ENCODE measurements around the gene DYNLT2B. TPM values are rescaled to one million over a fixed set of nuclear protein-coding genes. Genes with fewer than 3 reads are reported as not detected.
"Not testable (repeated sequence)": the region's sequence is repeated elsewhere in the genome, so short reads cannot be mapped to it uniquely, and the experiment has no call there.

The DYNLT2B gene
- total RNA-seq, 1 experiment from 2014 or later, result 12.1 TPM

DNA sequence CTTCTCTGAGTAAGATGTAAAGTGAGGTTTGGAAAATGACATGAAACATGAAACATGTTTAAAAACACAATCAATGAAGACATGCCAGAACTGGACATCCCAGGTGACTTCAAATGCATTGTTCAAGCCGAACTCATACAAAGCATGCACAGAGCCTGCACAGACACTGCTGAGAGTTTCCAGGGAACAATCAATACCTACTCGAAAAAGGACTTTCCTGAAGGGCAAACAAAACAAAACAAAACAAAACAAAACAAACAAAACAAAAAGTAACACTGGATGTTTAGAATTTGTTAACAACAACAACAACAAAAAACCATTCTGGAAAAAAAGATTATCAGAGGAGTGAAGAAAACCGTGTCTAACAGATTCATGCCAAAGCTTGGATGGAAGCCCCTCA is 30.7 kb upstream of the DYNLT2B start:
- DNase-seq, result no peak
- intact Hi-C loops (cut with micrococcal nuclease; ENCODE audit: unreplicated experiment), result no loop called here
- no peaks in the 10 kb centered on the region for H3K27me3 Mint-ChIP-seq (ENCODE audit: insufficient read depth, unreplicated experiment)
- Histone ChIP-seq H3K4me3 (ENCODE audit: low read depth, low read length) (no peak overlapping the region), H3K27me3 (replicated peaks; ENCODE audit: control insufficient read depth, insufficient read depth, low read length) (no peaks in the 10 kb centered on the region), H3K36me3 (ENCODE audit: control insufficient read depth, insufficient read depth, low read length) (no peaks in the 10 kb centered on the region), H3K4me1 (peaks cover 6% of the 10 kb centered on the region), H3K9me3 (no peaks in the 10 kb centered on the region)
- H3K4me3 Mint-ChIP-seq (ENCODE audit: unreplicated experiment), result no peak overlapping the region
- H3K36me3 Mint-ChIP-seq (ENCODE audit: insufficient read depth, unreplicated experiment), result peaks cover 41% of the 10 kb centered on the region
- peak overlapping the region; percentile 93 for H3K27ac Mint-ChIP-seq (ENCODE audit: unreplicated experiment)
- peaks cover 17% of the 10 kb centered on the region for H3K4me1 Mint-ChIP-seq (ENCODE audit: low read depth, unreplicated experiment)
- no peak for TF ChIP-seq CTCF (IDR thresholded peaks at IDR 0.05; ENCODE audit: insufficient read depth in 1 of 2, low read depth in 1 of 2, low read length in 1 of 2, severe bottlenecking in 1 of 2, unreplicated experiment in 1 of 2)
- BruUV-seq (replicated peaks), result no TSS peak
- CTCF ChIA-PET, result no interaction called here
- POLR2A ChIA-PET, result no interaction called here
- peaks cover 11% of the 10 kb centered on the region for H3K9me3 Mint-ChIP-seq (ENCODE audit: unreplicated experiment)

DNA sequence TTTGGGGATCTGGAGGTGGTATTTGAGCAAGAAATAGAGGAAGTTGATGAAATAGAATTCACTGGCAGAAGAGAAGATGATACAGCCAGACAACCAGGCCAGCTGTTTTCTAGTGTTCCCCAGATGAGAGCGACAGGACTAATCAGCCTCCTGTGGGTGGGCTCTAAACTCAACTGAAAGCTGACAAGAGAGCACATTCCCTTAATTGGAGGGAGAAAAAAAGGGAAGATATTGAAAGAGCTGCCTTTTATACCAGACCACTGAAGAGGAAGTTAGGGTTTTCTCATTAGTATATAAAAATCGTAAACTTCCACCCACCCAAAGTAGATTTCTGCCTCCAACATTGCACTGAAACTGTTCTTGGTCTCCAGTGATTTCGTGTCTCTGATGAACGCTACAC is 26.6 kb upstream of the DYNLT2B start:
- Histone ChIP-seq H3K9me3 (no peaks in the 10 kb centered on the region), H3K4me3 (ENCODE audit: low read depth, low read length) (no peak overlapping the region), H3K27me3 (replicated peaks; ENCODE audit: control insufficient read depth, insufficient read depth, low read length) (no peaks in the 10 kb centered on the region), H3K4me1 (peaks cover 6% of the 10 kb centered on the region), H3K36me3 (ENCODE audit: control insufficient read depth, insufficient read depth, low read length) (no peaks in the 10 kb centered on the region)
- DNase-seq, result no peak
- intact Hi-C loops (cut with micrococcal nuclease; ENCODE audit: unreplicated experiment), result no loop called here
- TF ChIP-seq CTCF (IDR thresholded peaks at IDR 0.05; ENCODE audit: insufficient read depth in 1 of 2, low read depth in 1 of 2, low read length in 1 of 2, severe bottlenecking in 1 of 2, unreplicated experiment in 1 of 2), result no peak
- ChIA-PET CTCF (no interaction called here), POLR2A (no interaction called here)
- H3K9me3 Mint-ChIP-seq (ENCODE audit: unreplicated experiment), result peaks cover 11% of the 10 kb centered on the region
- peaks cover 17% of the 10 kb centered on the region for H3K4me1 Mint-ChIP-seq (ENCODE audit: low read depth, unreplicated experiment)
- no TSS peak for BruUV-seq (replicated peaks)
- H3K4me3 Mint-ChIP-seq (ENCODE audit: unreplicated experiment), result no peak overlapping the region
- no peak overlapping the region for H3K27ac Mint-ChIP-seq (ENCODE audit: unreplicated experiment)
- H3K27me3 Mint-ChIP-seq (ENCODE audit: insufficient read depth, unreplicated experiment), result no peaks in the 10 kb centered on the region
- H3K36me3 Mint-ChIP-seq (ENCODE audit: insufficient read depth, unreplicated experiment), result peaks cover 30% of the 10 kb centered on the region

DNA sequence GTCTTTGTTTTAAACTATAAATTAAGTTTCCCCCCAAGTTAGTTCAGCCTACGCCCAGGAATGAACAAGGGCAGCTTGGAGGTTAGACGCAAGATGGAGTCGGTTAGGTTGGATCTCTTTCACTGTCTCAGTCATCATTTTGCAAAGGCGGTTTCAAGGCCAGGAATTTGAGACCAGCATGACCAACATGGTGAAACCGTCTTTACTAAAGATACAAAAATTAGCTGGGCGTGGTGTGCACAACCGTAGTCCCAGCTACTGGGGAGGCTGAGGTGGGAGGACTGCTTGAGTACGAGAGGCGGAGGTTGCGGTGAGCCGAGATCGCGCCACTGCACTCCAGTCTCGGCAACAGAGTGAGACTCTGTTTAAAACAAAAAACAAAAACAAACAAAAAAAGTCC is 25.9 kb upstream of the DYNLT2B start:
- peaks cover 30% of the 10 kb centered on the region for H3K36me3 Mint-ChIP-seq (ENCODE audit: insufficient read depth, unreplicated experiment)
- H3K4me1 ChIP-seq; H3K9me3 ChIP-seq; DNase-seq; BruUV-seq (replicated peaks); H3K27ac Mint-ChIP-seq (ENCODE audit: unreplicated experiment); H3K27me3 Mint-ChIP-seq (ENCODE audit: insufficient read depth, unreplicated experiment); H3K27me3 ChIP-seq (replicated peaks; ENCODE audit: control insufficient read depth, insufficient read depth, low read length); H3K4me3 ChIP-seq (ENCODE audit: low read depth, low read length); intact Hi-C loops (cut with micrococcal nuclease; ENCODE audit: unreplicated experiment); CTCF ChIA-PET; H3K4me3 Mint-ChIP-seq (ENCODE audit: unreplicated experiment); H3K36me3 ChIP-seq (ENCODE audit: control insufficient read depth, insufficient read depth, low read length); POLR2A ChIA-PET: not testable (repeated sequence)
- H3K9me3 Mint-ChIP-seq (ENCODE audit: unreplicated experiment), result peaks cover 11% of the 10 kb centered on the region
- peaks cover 17% of the 10 kb centered on the region for H3K4me1 Mint-ChIP-seq (ENCODE audit: low read depth, unreplicated experiment)

DNA sequence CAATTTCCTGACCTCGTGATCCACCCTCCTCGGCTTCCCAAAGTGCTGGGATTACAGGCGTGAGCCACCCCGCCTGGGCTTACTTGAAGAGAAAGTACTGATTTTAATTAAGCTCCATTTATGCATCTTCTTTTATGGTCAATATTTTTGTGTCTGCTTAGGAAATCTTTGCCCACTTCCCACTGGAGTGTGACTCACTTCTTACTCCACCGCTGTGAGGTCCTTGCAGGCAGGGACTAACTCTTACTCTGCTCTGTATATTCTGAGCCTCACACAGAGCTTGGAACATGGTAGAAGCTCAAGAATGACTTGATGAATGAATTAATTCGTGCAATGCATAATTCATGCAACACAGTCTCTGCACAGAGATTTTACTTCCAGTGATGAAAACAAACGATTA is 23.1 kb upstream of the DYNLT2B start:
- H3K4me1 ChIP-seq, result no peaks in the 10 kb centered on the region
- no peak overlapping the region for H3K27ac Mint-ChIP-seq (ENCODE audit: unreplicated experiment)
- BruUV-seq (replicated peaks), result no TSS peak
- H3K4me1 Mint-ChIP-seq (ENCODE audit: low read depth, unreplicated experiment), result peaks cover 10% of the 10 kb centered on the region
- POLR2A ChIA-PET, result no interaction called here
- TF ChIP-seq CTCF (IDR thresholded peaks at IDR 0.05; ENCODE audit: insufficient read depth in 1 of 2, low read depth in 1 of 2, low read length in 1 of 2, severe bottlenecking in 1 of 2, unreplicated experiment in 1 of 2), result no peak
- intact Hi-C loops (cut with micrococcal nuclease; ENCODE audit: unreplicated experiment), result no loop called here
- peaks cover 15% of the 10 kb centered on the region for H3K36me3 Mint-ChIP-seq (ENCODE audit: insufficient read depth, unreplicated experiment)
- H3K9me3 Mint-ChIP-seq (ENCODE audit: unreplicated experiment), result peaks cover 10% of the 10 kb centered on the region
- no peaks in the 10 kb centered on the region for H3K27me3 Mint-ChIP-seq (ENCODE audit: insufficient read depth, unreplicated experiment)
- CTCF ChIA-PET, result no interaction called here
- no peak for DNase-seq
- no peak overlapping the region for H3K4me3 Mint-ChIP-seq (ENCODE audit: unreplicated experiment)
- no peaks in the 10 kb centered on the region for H3K9me3 ChIP-seq
- H3K36me3 ChIP-seq (ENCODE audit: control insufficient read depth, insufficient read depth, low read length), result no peaks in the 10 kb centered on the region
- no peak overlapping the region for H3K4me3 ChIP-seq (ENCODE audit: low read depth, low read length)
- no peaks in the 10 kb centered on the region for H3K27me3 ChIP-seq (replicated peaks; ENCODE audit: control insufficient read depth, insufficient read depth, low read length)

All from Caco-2 (cell line).